ENCODE measurements around the gene MKNK2.
A peak's percentile ranks its signal among the peaks of the same experiment; 100 is the strongest.

The MKNK2 gene

GRCh38 chr19:2070986-2071673, 20.1 kb upstream of the MKNK2 start:
- Mint-ChIP-seq H3K4me1 (ENCODE audit: low read depth) (peaks cover 66% of the 10 kb centered on the region), H3K4me3 (no peak overlapping the region), H3K36me3 (ENCODE audit: low read depth) (peaks cover 62% of the 10 kb centered on the region), H3K27ac (peak overlapping the region; percentile 26), H3K27me3 (no peaks in the 10 kb centered on the region), H3K9me3 (no peaks in the 10 kb centered on the region)
- intact Hi-C loops (cut with micrococcal nuclease): no loop called here

- Mint-ChIP-seq H3K27ac (peak overlapping the region; percentile 26), H3K36me3 (ENCODE audit: low read depth) (peaks cover 55% of the 10 kb centered on the region), H3K9me3 (no peaks in the 10 kb centered on the region), H3K27me3 (no peaks in the 10 kb centered on the region), H3K4me3 (no peak overlapping the region), H3K4me1 (ENCODE audit: low read depth) (peaks cover 59% of the 10 kb centered on the region)
- intact Hi-C loops (cut with micrococcal nuclease): no loop called here
Observed at GRCh38 chr19:2070436-2070827, 19.4 kb upstream of the MKNK2 start.

- no peak overlapping the region for H3K4me3 Mint-ChIP-seq
- no peaks in the 10 kb centered on the region for H3K9me3 Mint-ChIP-seq
- H3K27ac Mint-ChIP-seq: peak overlapping the region; percentile 45
- H3K4me1 Mint-ChIP-seq (ENCODE audit: low read depth): peaks cover 41% of the 10 kb centered on the region
- no peaks in the 10 kb centered on the region for H3K27me3 Mint-ChIP-seq
- intact Hi-C loops (cut with micrococcal nuclease): no loop called here
- peaks cover 6% of the 10 kb centered on the region for H3K36me3 Mint-ChIP-seq (ENCODE audit: low read depth)
Observed at GRCh38 chr19:2064788-2065524, 13.9 kb upstream of the MKNK2 start.

- intact Hi-C loops (cut with micrococcal nuclease): no loop called here
- no peaks in the 10 kb centered on the region for H3K27me3 Mint-ChIP-seq
Observed at GRCh38 chr19:2064395-2064787, 13.3 kb upstream of the MKNK2 start.

GRCh38 chr19:2063824-2064223, 12.8 kb upstream of the MKNK2 start:
- Mint-ChIP-seq H3K9me3 (no peaks in the 10 kb centered on the region), H3K36me3 (ENCODE audit: low read depth) (peaks cover 6% of the 10 kb centered on the region), H3K27me3 (no peaks in the 10 kb centered on the region), H3K4me1 (ENCODE audit: low read depth) (peaks cover 38% of the 10 kb centered on the region), H3K27ac (no peak overlapping the region), H3K4me3 (no peak overlapping the region)
- intact Hi-C loops (cut with micrococcal nuclease): no loop called here

More at GRCh38 chr19:2064395-2064787, 13.3 kb upstream of the MKNK2 start:
- peak overlapping the region; percentile 45 for H3K27ac Mint-ChIP-seq
- H3K36me3 Mint-ChIP-seq (ENCODE audit: low read depth): peaks cover 6% of the 10 kb centered on the region
- H3K4me3 Mint-ChIP-seq: no peak overlapping the region
- H3K4me1 Mint-ChIP-seq (ENCODE audit: low read depth): peaks cover 38% of the 10 kb centered on the region
- H3K9me3 Mint-ChIP-seq: no peaks in the 10 kb centered on the region

- intact Hi-C loops (cut with micrococcal nuclease): no loop called here
- peak overlapping the region; percentile 81 for H3K4me3 Mint-ChIP-seq
- peak overlapping the region; percentile 91 for H3K27ac Mint-ChIP-seq
- H3K9me3 Mint-ChIP-seq: no peaks in the 10 kb centered on the region
- no peaks in the 10 kb centered on the region for H3K27me3 Mint-ChIP-seq
- H3K36me3 Mint-ChIP-seq (ENCODE audit: low read depth): peaks cover 6% of the 10 kb centered on the region
- H3K4me1 Mint-ChIP-seq (ENCODE audit: low read depth): peaks cover 46% of the 10 kb centered on the region
Observed at GRCh38 chr19:2062770-2063169, 11.7 kb upstream of the MKNK2 start.

GRCh38 chr19:2062389-2062729, 11.3 kb upstream of the MKNK2 start:
- intact Hi-C loops (cut with micrococcal nuclease): no loop called here
- H3K4me3 Mint-ChIP-seq: peak overlapping the region; percentile 81
- peak overlapping the region; percentile 91 for H3K27ac Mint-ChIP-seq
- H3K9me3 Mint-ChIP-seq: no peaks in the 10 kb centered on the region
- H3K4me1 Mint-ChIP-seq (ENCODE audit: low read depth): peaks cover 49% of the 10 kb centered on the region
- H3K36me3 Mint-ChIP-seq (ENCODE audit: low read depth): peaks cover 6% of the 10 kb centered on the region
- H3K27me3 Mint-ChIP-seq: no peaks in the 10 kb centered on the region

- Mint-ChIP-seq H3K4me1 (ENCODE audit: low read depth) (peaks cover 55% of the 10 kb centered on the region), H3K27me3 (no peaks in the 10 kb centered on the region), H3K36me3 (ENCODE audit: low read depth) (peaks cover 6% of the 10 kb centered on the region), H3K9me3 (no peaks in the 10 kb centered on the region), H3K27ac (peak overlapping the region; percentile 91), H3K4me3 (peak overlapping the region; percentile 81)
- intact Hi-C loops (cut with micrococcal nuclease): loop anchor here (1.0 kb wide), 1 partner anchor 10 kb away; the partner anchor contains the start of gene MKNK2
Observed at GRCh38 chr19:2061495-2062388, 10.7 kb upstream of the MKNK2 start.

- Mint-ChIP-seq H3K27me3 (no peaks in the 10 kb centered on the region), H3K27ac (peak overlapping the region; percentile 91), H3K4me1 (ENCODE audit: low read depth) (peaks cover 61% of the 10 kb centered on the region), H3K4me3 (peak overlapping the region; percentile 81), H3K36me3 (ENCODE audit: low read depth) (peaks cover 6% of the 10 kb centered on the region), H3K9me3 (no peaks in the 10 kb centered on the region)
- intact Hi-C loops (cut with micrococcal nuclease): loop anchor here (1.0 kb wide), 1 partner anchor 10 kb away; the partner anchor contains the start of gene MKNK2
Observed at GRCh38 chr19:2060884-2061494, 9.9 kb upstream of the MKNK2 start.

GRCh38 chr19:2059422-2060201, 8.6 kb upstream of the MKNK2 start:
- intact Hi-C loops (cut with micrococcal nuclease): no loop called here
- peaks cover 67% of the 10 kb centered on the region for H3K4me1 Mint-ChIP-seq (ENCODE audit: low read depth)

GRCh38 chr19:2058570-2059421, 7.8 kb upstream of the MKNK2 start:
- Mint-ChIP-seq H3K36me3 (ENCODE audit: low read depth) (peaks cover 6% of the 10 kb centered on the region), H3K27me3 (no peaks in the 10 kb centered on the region), H3K4me1 (ENCODE audit: low read depth) (peaks cover 64% of the 10 kb centered on the region), H3K27ac (peak overlapping the region; percentile 65), H3K9me3 (no peaks in the 10 kb centered on the region), H3K4me3 (no peak overlapping the region)
- intact Hi-C loops (cut with micrococcal nuclease): no loop called here

More at GRCh38 chr19:2059422-2060201, 8.6 kb upstream of the MKNK2 start:
- Mint-ChIP-seq H3K4me3 (peak overlapping the region; percentile 77), H3K36me3 (ENCODE audit: low read depth) (peaks cover 6% of the 10 kb centered on the region), H3K27ac (peak overlapping the region; percentile 91), H3K27me3 (no peaks in the 10 kb centered on the region), H3K9me3 (no peaks in the 10 kb centered on the region)
